ENCODE measurements around the gene LRRC57. TPM values are rescaled to one million over a fixed set of nuclear protein-coding genes. Genes with fewer than 3 reads are reported as not detected.

The LRRC57 gene
- total and polyA plus RNA-seq, 2 of the 13 experiments (the other 11 are each of a cell fraction or from before 2014, with no cell fraction given): 5.8 to 14.8 TPM

DNA sequence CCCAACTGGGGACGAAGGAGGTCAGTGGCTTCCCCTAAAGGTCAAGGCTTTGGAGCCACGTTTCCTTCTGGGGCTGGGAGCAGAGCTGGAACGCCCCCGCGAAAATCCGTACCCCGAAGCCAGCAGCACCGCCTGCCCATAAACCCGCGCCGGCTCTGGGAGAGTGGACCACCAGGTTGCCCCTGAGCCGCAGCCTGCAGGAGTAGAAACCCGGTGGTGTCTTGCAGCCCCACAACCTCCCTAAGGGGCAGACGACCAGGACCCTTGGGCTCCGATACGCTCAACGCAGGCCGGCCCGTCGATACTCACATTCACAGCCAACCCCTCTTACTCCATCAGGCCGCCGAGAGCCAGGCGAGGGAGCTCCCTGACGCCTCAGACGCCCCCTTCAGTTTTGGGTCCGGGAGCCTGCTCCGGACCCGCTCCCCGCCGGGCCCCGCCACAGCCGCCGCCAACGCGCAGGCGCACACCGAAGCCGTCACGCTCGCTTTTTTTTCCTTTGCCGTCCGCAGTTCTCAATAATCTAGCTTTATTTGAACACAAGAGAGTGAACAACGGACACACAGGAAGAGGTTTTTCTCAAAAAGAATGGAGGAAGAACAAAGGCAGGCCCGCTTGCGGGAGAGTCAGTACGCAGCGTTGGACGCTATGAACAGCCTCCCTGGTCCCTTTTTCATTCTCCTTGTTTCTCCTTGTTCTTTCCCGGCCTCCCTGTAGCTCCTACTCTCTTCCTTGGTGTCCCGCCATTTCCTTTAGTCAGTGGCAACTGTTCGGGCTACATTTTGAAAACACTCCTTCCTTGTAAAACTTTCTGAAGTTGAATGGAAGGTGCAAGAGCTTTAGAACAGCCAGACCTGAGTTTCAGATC lies 57.7 kb downstream of the LRRC57 start, which contains the start of gene ZNF106 (continued):
- TF ChIP-seq, protein P1, sequence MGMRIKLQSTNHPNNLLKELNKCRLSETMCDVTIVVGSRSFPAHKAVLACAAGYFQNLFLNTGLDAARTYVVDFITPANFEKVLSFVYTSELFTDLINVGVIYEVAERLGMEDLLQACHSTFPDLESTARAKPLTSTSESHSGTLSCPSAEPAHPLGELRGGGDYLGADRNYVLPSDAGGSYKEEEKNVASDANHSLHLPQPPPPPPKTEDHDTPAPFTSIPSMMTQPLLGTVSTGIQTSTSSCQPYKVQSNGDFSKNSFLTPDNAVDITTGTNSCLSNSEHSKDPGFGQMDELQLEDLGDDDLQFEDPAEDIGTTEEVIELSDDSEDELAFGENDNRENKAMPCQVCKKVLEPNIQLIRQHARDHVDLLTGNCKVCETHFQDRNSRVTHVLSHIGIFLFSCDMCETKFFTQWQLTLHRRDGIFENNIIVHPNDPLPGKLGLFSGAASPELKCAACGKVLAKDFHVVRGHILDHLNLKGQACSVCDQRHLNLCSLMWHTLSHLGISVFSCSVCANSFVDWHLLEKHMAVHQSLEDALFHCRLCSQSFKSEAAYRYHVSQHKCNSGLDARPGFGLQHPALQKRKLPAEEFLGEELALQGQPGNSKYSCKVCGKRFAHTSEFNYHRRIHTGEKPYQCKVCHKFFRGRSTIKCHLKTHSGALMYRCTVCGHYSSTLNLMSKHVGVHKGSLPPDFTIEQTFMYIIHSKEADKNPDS (CRISPR knock-in tag; IDR thresholded peaks at IDR 0.05): peak; percentile 34; the same call in 1 of the 2 replicates
- no peak for TF ChIP-seq MYNN (CRISPR knock-in tag; IDR thresholded peaks at IDR 0.05; ENCODE audit: low read depth)
- TF ChIP-seq TMF1 (CRISPR knock-in tag; IDR thresholded peaks at IDR 0.05; ENCODE audit: low read depth): peak; percentile 33; the same call in 1 of the 2 replicates
- TF ChIP-seq, protein P2, sequence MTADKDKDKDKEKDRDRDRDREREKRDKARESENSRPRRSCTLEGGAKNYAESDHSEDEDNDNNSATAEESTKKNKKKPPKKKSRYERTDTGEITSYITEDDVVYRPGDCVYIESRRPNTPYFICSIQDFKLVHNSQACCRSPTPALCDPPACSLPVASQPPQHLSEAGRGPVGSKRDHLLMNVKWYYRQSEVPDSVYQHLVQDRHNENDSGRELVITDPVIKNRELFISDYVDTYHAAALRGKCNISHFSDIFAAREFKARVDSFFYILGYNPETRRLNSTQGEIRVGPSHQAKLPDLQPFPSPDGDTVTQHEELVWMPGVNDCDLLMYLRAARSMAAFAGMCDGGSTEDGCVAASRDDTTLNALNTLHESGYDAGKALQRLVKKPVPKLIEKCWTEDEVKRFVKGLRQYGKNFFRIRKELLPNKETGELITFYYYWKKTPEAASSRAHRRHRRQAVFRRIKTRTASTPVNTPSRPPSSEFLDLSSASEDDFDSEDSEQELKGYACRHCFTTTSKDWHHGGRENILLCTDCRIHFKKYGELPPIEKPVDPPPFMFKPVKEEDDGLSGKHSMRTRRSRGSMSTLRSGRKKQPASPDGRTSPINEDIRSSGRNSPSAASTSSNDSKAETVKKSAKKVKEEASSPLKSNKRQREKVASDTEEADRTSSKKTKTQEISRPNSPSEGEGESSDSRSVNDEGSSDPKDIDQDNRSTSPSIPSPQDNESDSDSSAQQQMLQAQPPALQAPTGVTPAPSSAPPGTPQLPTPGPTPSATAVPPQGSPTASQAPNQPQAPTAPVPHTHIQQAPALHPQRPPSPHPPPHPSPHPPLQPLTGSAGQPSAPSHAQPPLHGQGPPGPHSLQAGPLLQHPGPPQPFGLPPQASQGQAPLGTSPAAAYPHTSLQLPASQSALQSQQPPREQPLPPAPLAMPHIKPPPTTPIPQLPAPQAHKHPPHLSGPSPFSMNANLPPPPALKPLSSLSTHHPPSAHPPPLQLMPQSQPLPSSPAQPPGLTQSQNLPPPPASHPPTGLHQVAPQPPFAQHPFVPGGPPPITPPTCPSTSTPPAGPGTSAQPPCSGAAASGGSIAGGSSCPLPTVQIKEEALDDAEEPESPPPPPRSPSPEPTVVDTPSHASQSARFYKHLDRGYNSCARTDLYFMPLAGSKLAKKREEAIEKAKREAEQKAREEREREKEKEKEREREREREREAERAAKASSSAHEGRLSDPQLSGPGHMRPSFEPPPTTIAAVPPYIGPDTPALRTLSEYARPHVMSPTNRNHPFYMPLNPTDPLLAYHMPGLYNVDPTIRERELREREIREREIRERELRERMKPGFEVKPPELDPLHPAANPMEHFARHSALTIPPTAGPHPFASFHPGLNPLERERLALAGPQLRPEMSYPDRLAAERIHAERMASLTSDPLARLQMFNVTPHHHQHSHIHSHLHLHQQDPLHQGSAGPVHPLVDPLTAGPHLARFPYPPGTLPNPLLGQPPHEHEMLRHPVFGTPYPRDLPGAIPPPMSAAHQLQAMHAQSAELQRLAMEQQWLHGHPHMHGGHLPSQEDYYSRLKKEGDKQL (CRISPR knock-in tag; IDR thresholded peaks at IDR 0.05; ENCODE audit: low read depth): no peak
- no peak; the same call in 1 of the 2 replicates for TF ChIP-seq AHR (CRISPR knock-in tag; IDR thresholded peaks at IDR 0.05)
- peak; percentile 69; the same call in 1 of the 2 replicates for TF ChIP-seq ZNF614 (CRISPR knock-in tag; IDR thresholded peaks at IDR 0.05; ENCODE audit: borderline replicate concordance)
- TF ChIP-seq SYNCRIP (IDR thresholded peaks at IDR 0.05; ENCODE audit: insufficient read depth, low read depth, low read length): no peak
- TF ChIP-seq, protein P3, sequence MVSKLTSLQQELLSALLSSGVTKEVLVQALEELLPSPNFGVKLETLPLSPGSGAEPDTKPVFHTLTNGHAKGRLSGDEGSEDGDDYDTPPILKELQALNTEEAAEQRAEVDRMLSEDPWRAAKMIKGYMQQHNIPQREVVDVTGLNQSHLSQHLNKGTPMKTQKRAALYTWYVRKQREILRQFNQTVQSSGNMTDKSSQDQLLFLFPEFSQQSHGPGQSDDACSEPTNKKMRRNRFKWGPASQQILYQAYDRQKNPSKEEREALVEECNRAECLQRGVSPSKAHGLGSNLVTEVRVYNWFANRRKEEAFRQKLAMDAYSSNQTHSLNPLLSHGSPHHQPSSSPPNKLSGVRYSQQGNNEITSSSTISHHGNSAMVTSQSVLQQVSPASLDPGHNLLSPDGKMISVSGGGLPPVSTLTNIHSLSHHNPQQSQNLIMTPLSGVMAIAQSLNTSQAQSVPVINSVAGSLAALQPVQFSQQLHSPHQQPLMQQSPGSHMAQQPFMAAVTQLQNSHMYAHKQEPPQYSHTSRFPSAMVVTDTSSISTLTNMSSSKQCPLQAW (CRISPR knock-in tag; IDR thresholded peaks at IDR 0.05): peak; percentile 85
- TF ChIP-seq ELF4 (CRISPR knock-in tag; IDR thresholded peaks at IDR 0.05; ENCODE audit: borderline replicate concordance): peak; percentile 91
- peak; percentile 78 for TF ChIP-seq KDM2A (CRISPR knock-in tag; IDR thresholded peaks at IDR 0.05; ENCODE audit: borderline replicate concordance, low read depth)
- peak; percentile 64; the same call in 1 of the 2 replicates for TF ChIP-seq HDAC2 (CRISPR knock-in tag; IDR thresholded peaks at IDR 0.05)
- 0 out of 2 replicates have a peak, but pooled peaks have one; percentile 34 for TF ChIP-seq HDAC6 (IDR thresholded peaks at IDR 0.05; ENCODE audit: low read depth, low read length)
- TF ChIP-seq ZNF788 (CRISPR knock-in tag; IDR thresholded peaks at IDR 0.05; ENCODE audit: borderline replicate concordance): peak; percentile 86; the same call in 1 of the 2 replicates
- TF ChIP-seq, protein P4, sequence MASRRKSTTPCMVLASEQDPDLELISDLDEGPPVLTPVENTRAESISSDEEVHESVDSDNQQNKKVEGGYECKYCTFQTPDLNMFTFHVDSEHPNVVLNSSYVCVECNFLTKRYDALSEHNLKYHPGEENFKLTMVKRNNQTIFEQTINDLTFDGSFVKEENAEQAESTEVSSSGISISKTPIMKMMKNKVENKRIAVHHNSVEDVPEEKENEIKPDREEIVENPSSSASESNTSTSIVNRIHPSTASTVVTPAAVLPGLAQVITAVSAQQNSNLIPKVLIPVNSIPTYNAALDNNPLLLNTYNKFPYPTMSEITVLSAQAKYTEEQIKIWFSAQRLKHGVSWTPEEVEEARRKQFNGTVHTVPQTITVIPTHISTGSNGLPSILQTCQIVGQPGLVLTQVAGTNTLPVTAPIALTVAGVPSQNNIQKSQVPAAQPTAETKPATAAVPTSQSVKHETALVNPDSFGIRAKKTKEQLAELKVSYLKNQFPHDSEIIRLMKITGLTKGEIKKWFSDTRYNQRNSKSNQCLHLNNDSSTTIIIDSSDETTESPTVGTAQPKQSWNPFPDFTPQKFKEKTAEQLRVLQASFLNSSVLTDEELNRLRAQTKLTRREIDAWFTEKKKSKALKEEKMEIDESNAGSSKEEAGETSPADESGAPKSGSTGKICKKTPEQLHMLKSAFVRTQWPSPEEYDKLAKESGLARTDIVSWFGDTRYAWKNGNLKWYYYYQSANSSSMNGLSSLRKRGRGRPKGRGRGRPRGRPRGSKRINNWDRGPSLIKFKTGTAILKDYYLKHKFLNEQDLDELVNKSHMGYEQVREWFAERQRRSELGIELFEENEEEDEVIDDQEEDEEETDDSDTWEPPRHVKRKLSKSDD (CRISPR knock-in tag; IDR thresholded peaks at IDR 0.05; ENCODE audit: low read depth): 0 out of 2 replicates have a peak, but pooled peaks have one; percentile 51
- TF ChIP-seq NR2F1 (CRISPR knock-in tag; IDR thresholded peaks at IDR 0.05): no peak; a peak in 2 of 4 replicates

Data from HepG2 (cell line).